Measurements from ENCODE around the gene MAMSTR.

The MAMSTR gene

GRCh38 chr19:48751845-48752495 is 32.4 kb upstream of the MAMSTR start:
- Mint-ChIP-seq H3K27ac (no peak overlapping the region), H3K27me3 (ENCODE audit: low read depth) (peaks cover 25% of the 10 kb centered on the region), H3K4me3 (peak overlapping the region; percentile 73), H3K9me3 (no peaks in the 10 kb centered on the region), H3K4me1 (ENCODE audit: low read depth) (peaks cover 21% of the 10 kb centered on the region), H3K36me3 (ENCODE audit: low read depth) (no peaks in the 10 kb centered on the region)

DNA sequence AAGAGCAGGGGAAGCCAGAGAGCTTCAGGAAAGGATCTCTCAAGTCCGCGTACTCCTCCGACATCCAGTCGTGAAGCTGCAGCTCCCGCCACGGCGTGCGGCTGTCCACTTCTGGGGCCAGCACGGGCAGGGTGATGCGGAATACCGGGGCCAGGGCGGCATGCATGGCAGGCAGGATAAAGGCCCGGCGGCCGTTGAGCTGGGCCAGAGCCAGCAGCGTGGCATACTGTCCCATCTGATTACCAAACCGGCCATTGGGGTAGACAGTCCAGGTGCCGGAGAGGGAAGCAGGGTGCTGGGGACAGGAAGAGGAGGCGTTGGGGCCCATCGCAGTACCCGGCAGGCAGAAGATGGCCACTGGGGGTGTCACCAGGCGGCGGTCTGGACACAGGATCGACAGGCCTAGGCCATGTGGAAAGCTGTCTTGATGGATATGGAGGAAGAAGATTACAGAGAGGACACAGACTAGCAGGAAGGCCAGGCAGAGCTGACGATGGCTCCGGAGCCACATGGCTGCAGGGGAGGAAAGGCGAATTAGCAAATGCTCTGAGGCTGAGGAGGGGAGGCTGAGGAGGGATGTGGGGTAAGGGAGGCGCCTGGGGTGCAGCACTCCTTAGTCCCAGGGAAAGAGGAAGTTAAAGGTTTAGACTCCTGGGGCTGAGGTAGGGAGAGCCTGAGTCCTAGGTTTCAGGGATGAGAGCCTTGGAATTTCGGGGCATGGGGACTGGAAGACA is 31.4 kb upstream of the MAMSTR start:
- peak overlapping the region; percentile 51 for H3K4me3 Mint-ChIP-seq
- peaks cover 30% of the 10 kb centered on the region for H3K27me3 Mint-ChIP-seq (ENCODE audit: low read depth)
- peak overlapping the region; percentile 71 for H3K27ac Mint-ChIP-seq

GRCh38 chr19:48750351-48750750 is 30.8 kb upstream of the MAMSTR start:
- no peak overlapping the region for H3K4me3 Mint-ChIP-seq
- no peaks in the 10 kb centered on the region for H3K36me3 Mint-ChIP-seq (ENCODE audit: low read depth)
- H3K27me3 Mint-ChIP-seq (ENCODE audit: low read depth): peaks cover 30% of the 10 kb centered on the region
- H3K9me3 Mint-ChIP-seq: no peaks in the 10 kb centered on the region
- H3K4me1 Mint-ChIP-seq (ENCODE audit: low read depth): peaks cover 26% of the 10 kb centered on the region
- H3K27ac Mint-ChIP-seq: no peak overlapping the region

More for the DNA sequence above, 31.4 kb upstream of the MAMSTR start:
- H3K9me3 Mint-ChIP-seq: no peaks in the 10 kb centered on the region
- H3K4me1 Mint-ChIP-seq (ENCODE audit: low read depth): peaks cover 24% of the 10 kb centered on the region
- no peaks in the 10 kb centered on the region for H3K36me3 Mint-ChIP-seq (ENCODE audit: low read depth)

DNA sequence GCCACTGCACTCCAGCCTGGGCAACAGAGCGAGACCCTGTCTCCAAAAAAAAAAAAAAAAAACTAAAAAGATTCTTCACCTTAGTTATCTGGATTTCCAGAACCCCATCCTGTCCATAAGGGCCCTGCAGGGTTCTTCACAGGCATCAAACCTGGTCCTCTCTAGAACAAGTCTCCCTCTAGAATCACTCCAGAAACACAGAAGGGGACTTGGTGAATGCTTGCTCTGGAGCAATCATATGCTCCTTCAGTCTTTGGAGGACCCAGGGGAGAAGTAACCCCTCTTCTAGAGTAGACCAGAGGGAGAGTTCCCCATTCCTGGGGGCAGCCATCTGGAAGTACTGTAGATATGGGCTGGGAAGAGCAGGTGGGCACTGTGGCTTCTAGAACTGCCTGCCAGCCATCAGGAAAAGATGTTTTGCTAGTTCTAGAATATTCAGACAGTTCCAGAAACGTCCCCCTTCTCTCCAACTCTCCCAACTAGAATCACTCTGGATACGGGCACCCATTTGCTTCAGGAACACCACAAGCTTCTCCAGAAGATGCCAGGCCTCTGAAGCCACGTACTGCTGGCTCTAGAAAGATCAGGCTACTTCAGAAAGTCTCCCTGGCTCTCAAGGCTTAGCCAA is 30.2 kb upstream of the MAMSTR start:
- H3K27ac Mint-ChIP-seq: no peak overlapping the region
- H3K4me3 Mint-ChIP-seq: no peak overlapping the region
- peaks cover 30% of the 10 kb centered on the region for H3K27me3 Mint-ChIP-seq (ENCODE audit: low read depth)
- no peaks in the 10 kb centered on the region for H3K9me3 Mint-ChIP-seq
- no peaks in the 10 kb centered on the region for H3K36me3 Mint-ChIP-seq (ENCODE audit: low read depth)
- H3K4me1 Mint-ChIP-seq (ENCODE audit: low read depth): peaks cover 26% of the 10 kb centered on the region

GRCh38 chr19:48746738-48747575 is 27.4 kb upstream of the MAMSTR start, which contains the start of gene IZUMO1:
IZUMO1 (minus strand) TSS chr19:48746909; CDS start chr19:48745859, 1,050 bp downstream.
- Mint-ChIP-seq H3K27me3 (ENCODE audit: low read depth) (peaks cover 19% of the 10 kb centered on the region), H3K4me3 (no peak within 1 kb of the TSS), H3K4me1 (ENCODE audit: low read depth) (peaks cover 12% of the 10 kb centered on the region), H3K36me3 (ENCODE audit: low read depth) (no peaks in the 10 kb centered on the region), H3K9me3 (no peaks in the 10 kb centered on the region), H3K27ac (peak within 1 kb of the TSS; percentile 62)

GRCh38 chr19:48746110-48746509 is 26.6 kb upstream of the MAMSTR start:
- peaks cover 17% of the 10 kb centered on the region for H3K27me3 Mint-ChIP-seq (ENCODE audit: low read depth)
- H3K4me3 Mint-ChIP-seq: no peak overlapping the region
- peaks cover 12% of the 10 kb centered on the region for H3K4me1 Mint-ChIP-seq (ENCODE audit: low read depth)
- no peaks in the 10 kb centered on the region for H3K9me3 Mint-ChIP-seq
- no peaks in the 10 kb centered on the region for H3K36me3 Mint-ChIP-seq (ENCODE audit: low read depth)
- H3K27ac Mint-ChIP-seq: peak overlapping the region; percentile 62

DNA sequence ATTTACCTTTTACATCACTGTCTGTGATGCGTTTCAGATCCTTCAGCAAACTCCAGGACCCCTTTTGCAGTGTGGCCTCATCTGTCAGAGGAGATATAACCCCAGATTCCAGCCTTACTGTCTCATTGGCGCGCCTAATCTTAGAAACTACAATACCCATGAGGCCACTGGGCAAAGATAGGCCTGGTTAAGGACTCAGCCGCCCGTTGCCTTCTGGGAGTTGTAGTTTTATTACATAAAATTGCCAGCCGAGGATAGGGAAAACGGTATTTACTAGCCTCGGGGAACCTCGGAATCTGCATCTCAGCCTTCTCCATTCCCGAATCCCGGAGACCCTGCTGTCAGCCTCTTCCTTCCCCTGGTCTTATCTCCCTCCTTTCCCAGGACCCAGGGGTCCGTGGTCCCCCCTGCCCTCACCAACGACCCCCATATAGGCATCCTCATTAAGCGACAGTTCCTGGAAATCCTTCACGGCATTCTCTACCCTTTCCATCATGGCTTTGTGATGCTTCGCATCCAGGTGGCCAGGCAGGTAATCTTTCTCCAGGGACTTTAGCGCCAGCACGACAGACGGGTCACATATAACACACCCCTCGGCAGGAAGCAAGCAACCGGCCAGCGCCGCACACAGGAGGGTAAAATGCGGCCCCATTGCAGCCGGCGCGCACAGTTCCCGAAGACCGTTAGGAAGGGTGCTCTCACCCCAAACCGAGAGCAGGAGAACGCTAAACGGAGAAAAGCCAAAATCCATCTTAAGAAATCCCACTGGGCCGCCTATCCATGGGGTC is 25.9 kb upstream of the MAMSTR start:
- Mint-ChIP-seq H3K27ac (no peak overlapping the region), H3K4me3 (peak overlapping the region; percentile 14), H3K4me1 (ENCODE audit: low read depth) (peaks cover 13% of the 10 kb centered on the region), H3K36me3 (ENCODE audit: low read depth) (no peaks in the 10 kb centered on the region), H3K27me3 (ENCODE audit: low read depth) (peaks cover 18% of the 10 kb centered on the region), H3K9me3 (no peaks in the 10 kb centered on the region)

DNA sequence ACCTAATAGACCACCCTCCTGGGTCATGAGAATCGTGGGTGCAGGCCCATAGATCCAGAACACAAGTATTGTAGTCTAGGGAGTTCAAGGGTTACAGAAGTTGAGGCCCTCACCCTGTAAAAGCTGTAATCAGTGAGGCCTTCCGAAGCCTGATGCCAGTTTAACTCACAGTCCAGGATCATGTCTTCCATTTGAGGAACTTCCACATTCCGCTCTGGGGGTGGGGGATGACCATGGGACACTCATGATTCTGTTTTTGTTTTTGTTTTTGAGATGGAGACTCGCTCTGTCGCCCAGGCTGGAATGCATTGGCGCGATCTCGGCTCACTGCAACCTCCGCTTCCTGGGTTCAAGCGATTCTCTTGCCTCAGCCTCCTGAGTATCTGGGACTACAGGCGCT is 22.6 kb upstream of the MAMSTR start:
- no peak overlapping the region for H3K4me3 Mint-ChIP-seq
- H3K27ac Mint-ChIP-seq: no peak overlapping the region
- no peaks in the 10 kb centered on the region for H3K36me3 Mint-ChIP-seq (ENCODE audit: low read depth)
- peaks cover 22% of the 10 kb centered on the region for H3K27me3 Mint-ChIP-seq (ENCODE audit: low read depth)
- H3K4me1 Mint-ChIP-seq (ENCODE audit: low read depth): peaks cover 18% of the 10 kb centered on the region
- no peaks in the 10 kb centered on the region for H3K9me3 Mint-ChIP-seq

- Mint-ChIP-seq H3K4me3 (no peak overlapping the region), H3K4me1 (ENCODE audit: low read depth) (peaks cover 18% of the 10 kb centered on the region), H3K27ac (no peak overlapping the region), H3K9me3 (no peaks in the 10 kb centered on the region), H3K27me3 (ENCODE audit: low read depth) (peaks cover 22% of the 10 kb centered on the region), H3K36me3 (ENCODE audit: low read depth) (no peaks in the 10 kb centered on the region)
These were observed 21.8 kb upstream of the MAMSTR start for GRCh38 chr19:48741129-48741999.

DNA sequence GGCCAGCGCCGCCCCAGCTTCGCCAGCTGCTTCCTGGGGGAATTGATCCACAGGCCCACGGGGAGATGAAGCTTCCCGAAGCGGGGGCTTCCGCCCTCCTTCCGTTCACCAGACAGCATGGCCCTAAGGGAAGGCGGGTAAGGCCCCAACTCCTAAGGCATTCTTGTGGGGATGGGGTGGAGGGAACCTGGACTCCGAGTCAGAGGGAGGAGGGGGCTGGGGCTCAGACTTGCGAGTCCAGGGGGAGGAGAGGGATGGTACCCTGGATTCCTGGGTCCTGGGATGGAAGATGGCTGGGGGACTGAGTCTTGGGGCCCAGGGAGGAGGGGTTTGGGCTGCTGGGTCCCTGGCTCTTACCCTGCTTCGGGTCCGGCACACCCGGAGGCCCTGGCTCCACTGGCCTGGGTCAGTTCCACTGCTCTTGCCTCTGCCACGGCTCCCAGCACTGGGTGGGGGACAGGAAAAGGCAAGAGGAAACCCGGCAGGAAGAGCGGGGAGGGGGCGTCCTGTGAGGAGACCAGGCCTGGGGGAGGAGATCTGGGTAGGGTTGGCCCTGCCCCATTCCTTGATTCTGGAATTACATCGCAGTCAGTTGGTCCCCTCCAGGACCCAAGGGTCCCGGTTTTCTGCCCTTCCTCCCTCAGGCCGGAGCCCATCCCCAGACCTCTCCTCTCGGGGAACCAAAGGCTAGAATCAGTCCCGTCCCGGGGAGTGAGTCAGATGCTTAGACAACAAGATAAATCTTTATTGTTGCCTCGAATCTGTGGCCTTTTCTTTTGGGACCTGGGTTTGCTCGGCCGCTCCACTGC is 20.8 kb upstream of the MAMSTR start, which contains the start of gene RASIP1:
RASIP1 (minus strand) TSS at position 447 of the 809 bp plus-strand sequence; CDS start at position 119, 328 bp downstream.
- H3K4me3 Mint-ChIP-seq: no peak within 1 kb of the TSS
- peaks cover 17% of the 10 kb centered on the region for H3K27me3 Mint-ChIP-seq (ENCODE audit: low read depth)
- H3K27ac Mint-ChIP-seq: no peak within 1 kb of the TSS

DNA sequence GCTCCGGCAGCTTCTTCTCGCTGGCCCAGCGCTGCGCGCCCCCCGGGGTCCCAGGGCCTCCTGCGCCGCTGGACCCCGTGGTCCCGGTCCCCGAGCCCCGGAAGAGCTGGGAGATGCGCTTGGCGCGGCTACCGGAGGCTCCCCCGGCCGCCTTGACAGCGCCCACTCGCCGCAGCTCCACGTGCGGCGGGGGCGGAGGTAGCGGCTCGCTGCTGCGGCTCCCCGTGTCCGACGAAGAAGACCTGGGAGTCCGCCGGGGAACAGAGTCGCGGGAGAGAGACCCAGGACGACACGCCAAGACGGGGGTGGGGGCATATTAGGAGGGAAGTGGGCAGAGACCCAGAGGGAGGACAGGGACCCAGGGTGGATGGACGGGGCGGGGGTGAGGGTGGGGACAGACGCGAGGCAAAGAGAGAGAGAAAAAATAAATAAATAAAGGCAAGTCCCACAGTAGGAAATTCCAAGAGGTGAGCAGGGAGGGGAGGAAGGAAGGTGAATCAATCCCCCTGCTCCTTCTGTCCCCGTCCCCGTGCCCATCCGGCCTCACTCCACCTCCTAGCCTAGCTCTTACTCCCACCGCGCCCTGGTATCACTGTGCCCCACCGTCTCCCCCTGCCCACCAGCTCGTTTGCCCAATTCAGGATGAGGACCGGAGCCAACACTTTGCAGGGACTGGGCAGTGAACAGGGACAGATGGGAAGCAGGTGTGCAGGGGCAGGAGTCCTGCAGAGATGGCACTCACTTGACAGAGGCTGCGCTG is 20.1 kb upstream of the MAMSTR start:
- Mint-ChIP-seq H3K27ac (no peak overlapping the region), H3K36me3 (ENCODE audit: low read depth) (no peaks in the 10 kb centered on the region), H3K4me3 (no peak overlapping the region), H3K9me3 (no peaks in the 10 kb centered on the region), H3K4me1 (ENCODE audit: low read depth) (peaks cover 12% of the 10 kb centered on the region), H3K27me3 (ENCODE audit: low read depth) (peaks cover 17% of the 10 kb centered on the region)

More for the DNA sequence above, 20.8 kb upstream of the MAMSTR start, which contains the start of gene RASIP1:
- Mint-ChIP-seq H3K4me1 (ENCODE audit: low read depth) (peaks cover 12% of the 10 kb centered on the region), H3K36me3 (ENCODE audit: low read depth) (no peaks in the 10 kb centered on the region), H3K9me3 (no peaks in the 10 kb centered on the region)
